HG02938 (cell line): ENCODE measurements around the gene PARD3B.

Experiments
- ATAC-seq: cut with Tn5 transposase; IDR thresholded peaks from one replicate; pipeline ENCODE4 v1.9.1; 2021; ENCODE audit warnings: mild to moderate bottlenecking, moderate library complexity; ENCODE audit not compliant: unreplicated experiment

The PARD3B gene

GRCh38 chr2:205568620-205569019, 1023.3 kb downstream of the PARD3B start:
- no peak for ATAC-seq

- no peak for ATAC-seq
Observed at GRCh38 chr2:205570648-205571047, 1025.4 kb downstream of the PARD3B start.

GRCh38 chr2:205571360-205571959, 1026.2 kb downstream of the PARD3B start:
- no peak for ATAC-seq

GRCh38 chr2:205574001-205574400, 1028.7 kb downstream of the PARD3B start:
- ATAC-seq = no peak

- ATAC-seq = no peak
Observed at GRCh38 chr2:205579335-205579734, 1034.1 kb downstream of the PARD3B start.

- no peak for ATAC-seq
Observed at GRCh38 chr2:205580212-205580987, 1035.1 kb downstream of the PARD3B start.

- ATAC-seq = no peak
Observed at GRCh38 chr2:205582366-205582765, 1037.1 kb downstream of the PARD3B start.

- no peak for ATAC-seq
Observed at GRCh38 chr2:205585449-205586383, 1040.4 kb downstream of the PARD3B start.

- ATAC-seq = no peak
Observed at GRCh38 chr2:205586626-205587025, 1041.4 kb downstream of the PARD3B start.

GRCh38 chr2:205589479-205589878, 1044.2 kb downstream of the PARD3B start:
- no peak for ATAC-seq

- no peak for ATAC-seq
Observed at GRCh38 chr2:205590759-205591158, 1045.5 kb downstream of the PARD3B start.

GRCh38 chr2:205593891-205594290, 1048.6 kb downstream of the PARD3B start:
- ATAC-seq = no peak

GRCh38 chr2:205596581-205596980, 1051.3 kb downstream of the PARD3B start:
- ATAC-seq = no peak

- no peak for ATAC-seq
Observed at GRCh38 chr2:205605638-205606304, 1060.5 kb downstream of the PARD3B start.

- no peak for ATAC-seq
Observed at GRCh38 chr2:205607146-205607545, 1061.9 kb downstream of the PARD3B start.

- ATAC-seq = no peak
Observed at GRCh38 chr2:205609113-205609512, 1063.8 kb downstream of the PARD3B start.

- no peak for ATAC-seq
Observed at GRCh38 chr2:205610437-205610836, 1065.2 kb downstream of the PARD3B start.

- ATAC-seq = no peak
Observed at GRCh38 chr2:205612636-205613035, 1067.4 kb downstream of the PARD3B start.

GRCh38 chr2:205613970-205614559, 1068.8 kb downstream of the PARD3B start:
- ATAC-seq = no peak

GRCh38 chr2:205614965-205615364, 1069.7 kb downstream of the PARD3B start:
- no peak for ATAC-seq

- ATAC-seq = no peak
Observed at GRCh38 chr2:205617905-205618304, 1072.6 kb downstream of the PARD3B start.
